Lung (tissue), 12 donors: ENCODE data around the gene CHN2. TPM values are rescaled to one million over a fixed set of nuclear protein-coding genes. Genes with fewer than 3 reads are reported as not detected.

ENCODE experiments used
- ATAC-seq: fragments of 200-7000 bp; cut with Tn5 transposase; one replicate; pipeline ENCODE4 v1.9.1; 2020; ENCODE audit warnings: moderate number of reproducible peaks; ENCODE audit not compliant: insufficient read depth, low FRiP score
- DNase-seq, 3 donors: peaks; one replicate each; pipeline ENCODE4 v3.0.0-alpha.2; 2013 to 2017
- H3K27ac ChIP-seq, 2 donors: one replicate each; pipeline ENCODE4 v1.5.1; 2013; ENCODE audit warnings: mild to moderate bottlenecking in 2 of 2, moderate library complexity in 2 of 2, control low read depth in 1 of 2, inconsistent platforms in 1 of 2, low read depth in 1 of 2, low read length in 1 of 2
- H3K27me3 ChIP-seq, 3 donors: one replicate each; pipeline ENCODE4 v1.5.1; 2013; ENCODE audit warnings: low read length in 2 of 3; ENCODE audit not compliant: control insufficient read depth in 3 of 3, insufficient read depth in 3 of 3
- H3K36me3 ChIP-seq, 4 donors: one replicate each; pipeline ENCODE4 v1.5.1; 2013; ENCODE audit warnings: low read length in 4 of 4, mild to moderate bottlenecking in 1 of 4, moderate library complexity in 1 of 4; ENCODE audit not compliant: control insufficient read depth in 4 of 4, insufficient read depth in 4 of 4
- H3K4me1 ChIP-seq, 5 donors: one replicate each; pipeline ENCODE4 v1.5.1; 2013; ENCODE audit warnings: low read length in 5 of 5, mild to moderate bottlenecking in 2 of 5, moderate library complexity in 1 of 5; ENCODE audit not compliant: control insufficient read depth in 5 of 5, insufficient read depth in 5 of 5
- H3K4me3 ChIP-seq: one replicate; pipeline ENCODE4 v1.5.1; 2013; ENCODE audit warnings: mild to moderate bottlenecking, control low read depth, moderate library complexity
- H3K9ac ChIP-seq, 2 donors: one replicate each; pipeline ENCODE4 v1.5.1; 2013; ENCODE audit warnings: low read length in 2 of 2, control low read depth in 1 of 2; ENCODE audit not compliant: insufficient read depth in 1 of 2
- H3K9me3 ChIP-seq, 4 donors: one replicate each; pipeline ENCODE4 v1.5.1; 2013; ENCODE audit warnings: low read length in 3 of 4, mild to moderate bottlenecking in 1 of 4, moderate library complexity in 1 of 4; ENCODE audit not compliant: control insufficient read depth in 4 of 4, insufficient read depth in 3 of 4
- CTCF ChIP-seq: IDR thresholded peaks from 2 replicates; pipeline ENCODE4 v1.5.1; 2012; ENCODE audit warnings: mild to moderate bottlenecking; ENCODE audit errors: control extremely low read depth, extremely low read depth
- WGBS, 2 donors: extraction: QIAGEN DNeasy Blood & Tissue Kit; methylation state at CpG; one replicate each; pipeline ENCODE4 v1.1.7; 2013; 5-methylcytosine and 5-hydroxymethylcytosine counted together
- polyA plus RNA-seq, 2 donors: library from polyadenylated mRNA; stranded (reverse); fragments of 200-250 nt; gene quantifications; one replicate each; pipeline ENCODE4 v1.2.1, GENCODE V29; 2013
- total RNA-seq, 2 donors: library from RNA; depleted of rRNA in 1 of 2; stranded (reverse); fragments of >200 nt in 1 of 2; gene quantifications; one replicate each; pipeline ENCODE4 v1.2.1, GENCODE V29; 2014 to 2021
- donor health status: control.
- donor health status: control.
- donor health status: Bipolar disorder and iron deficiency.
- donor health status: healthy.
- donor health status: DM: yes; HTN: yes; CAD: no.

CHN2 gene
- total and polyA plus RNA-seq, 4 donors, result 3.2 to 11.0 (median 6.7) TPM

DNA sequence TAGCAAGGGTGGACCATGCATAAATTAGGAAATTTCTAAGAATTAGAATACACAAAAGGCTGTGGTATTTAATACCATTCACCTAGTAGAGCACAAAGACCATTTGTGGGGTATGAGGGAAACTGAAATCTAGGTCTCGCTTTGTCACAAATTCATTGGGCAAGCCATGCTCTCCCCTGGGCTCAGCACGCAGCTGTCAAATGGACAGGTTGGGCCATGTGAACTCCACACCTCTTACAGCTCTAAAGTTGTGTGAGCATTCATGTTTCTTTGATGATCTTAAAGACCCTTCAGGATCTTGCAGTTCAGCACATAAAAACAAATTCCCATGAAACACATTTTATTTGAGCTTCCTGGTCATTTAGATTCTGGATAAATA lies 121.3 kb downstream of the CHN2 start:
- 93 to 98% methylated on average over 2 of the region's 2 CpGs for WGBS, 2 donors
- no peaks in the 10 kb centered on the region for H3K36me3 ChIP-seq
- no peak overlapping the region for H3K9ac ChIP-seq
- no peak overlapping the region for H3K4me3 ChIP-seq
- no peak overlapping the region for H3K27ac ChIP-seq
- TF ChIP-seq CTCF, result no peak
- peaks cover 0 to 2% (median 0%) of the 10 kb centered on the region in 4 donors for H3K9me3 ChIP-seq
- H3K4me1 ChIP-seq, result peaks cover 0 to 9% (median 3%) of the 10 kb centered on the region in 5 donors
- ATAC-seq (no peak), DNase-seq (no peak)
- H3K27me3 ChIP-seq, result peaks cover 0 to 34% (median 0%) of the 10 kb centered on the region in 3 donors

GRCh38 chr7:29316926-29317325 lies 122.4 kb downstream of the CHN2 start:
- 69 to 74% methylated on average over 3 of the region's 3 CpGs for WGBS, 2 donors
- H3K4me1 ChIP-seq, result peaks cover 0 to 9% (median 3%) of the 10 kb centered on the region in 5 donors
- H3K9me3 ChIP-seq, result no peaks in the 10 kb centered on the region
- H3K4me3 ChIP-seq, result no peak overlapping the region
- peaks cover 0 to 41% (median 0%) of the 10 kb centered on the region in 3 donors for H3K27me3 ChIP-seq
- H3K36me3 ChIP-seq, result no peaks in the 10 kb centered on the region
- ATAC-seq (no peak), DNase-seq (no peak)
- H3K27ac ChIP-seq, result no peak overlapping the region
- H3K9ac ChIP-seq, result no peak overlapping the region
- no peak for TF ChIP-seq CTCF

DNA sequence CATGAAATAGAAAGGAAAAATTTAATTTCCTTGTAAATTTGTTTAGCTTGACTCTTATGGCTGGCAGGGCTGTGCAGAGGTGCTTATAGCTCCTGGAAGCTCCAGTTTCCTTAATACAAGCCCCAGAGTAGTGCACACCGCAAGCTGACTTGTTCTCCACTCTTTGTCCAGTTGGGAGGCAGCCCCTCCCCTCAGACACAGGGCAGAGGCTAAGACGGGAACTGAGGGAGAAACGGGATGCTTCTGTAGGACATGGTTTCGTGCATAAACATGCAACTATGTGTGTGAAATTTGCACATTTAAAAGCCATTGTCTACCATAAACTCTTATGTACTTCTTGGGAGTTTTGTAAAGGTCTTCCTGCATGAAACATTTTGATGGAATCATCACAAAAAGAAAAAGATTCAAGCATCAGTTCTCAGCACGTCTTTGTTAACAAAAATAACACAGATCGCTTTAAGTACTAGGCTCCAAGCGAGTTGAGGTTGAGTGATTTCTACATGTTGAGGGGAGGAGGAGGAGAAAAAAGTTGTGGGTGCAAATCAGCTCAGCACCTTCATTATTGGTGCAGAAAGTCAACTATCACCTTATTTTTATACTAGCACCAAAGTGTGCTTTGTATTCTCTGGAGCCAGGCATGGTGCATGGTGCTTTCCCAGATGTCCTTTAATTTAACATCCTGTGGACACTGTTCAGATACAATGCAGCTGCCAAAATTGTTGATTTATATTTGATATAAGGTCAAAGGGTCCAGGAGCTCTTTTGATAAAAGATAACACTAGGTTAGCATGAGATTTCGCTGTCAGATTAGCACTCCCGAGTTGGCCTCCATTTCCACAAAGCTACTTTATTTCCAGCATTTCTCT lies 124.5 kb downstream of the CHN2 start:
- Histone ChIP-seq H3K27me3 (peaks cover 0 to 41% (median 0%) of the 10 kb centered on the region in 3 donors), H3K4me1 (peaks cover 0 to 9% (median 3%) of the 10 kb centered on the region in 5 donors), H3K36me3 (no peaks in the 10 kb centered on the region), H3K27ac (peak overlapping the region in 1 of 2 donors; percentile 45), H3K9ac (no peak overlapping the region), H3K9me3 (no peaks in the 10 kb centered on the region), H3K4me3 (no peak overlapping the region)
- DNase-seq (no peak), ATAC-seq (no peak)
- no peak for TF ChIP-seq CTCF
- WGBS, 2 donors, result 84 to 87% methylated on average over 9 of the region's 9 CpGs
